Adrenal gland (tissue), 5 donors: ENCODE measurements around the gene C5orf47.

Experiments used
- CTCF ChIP-seq, 6 experiments: fragments of 450-650 bp in 4 of 6; fragments of 200-600 bp in 2 of 6; sonication (generic) in 1 of 6; IDR thresholded peaks; 1 replicate in 5 of 6; 2 replicates in 1 of 6; pipeline versions ENCODE4 v1.5.1 to v1.8.0; 2016 to 2021; ENCODE audit warnings: antibody characterized with exemption in 6 of 6, mild to moderate bottlenecking in 2 of 6, moderate library complexity in 1 of 6
- POLR2A ChIP-seq, 2 donors: fragments of 450-650 bp; IDR thresholded peaks; one replicate each; pipeline ENCODE4 v1.6.1; 2017; ENCODE audit warnings: antibody characterized with exemption in 2 of 2, mild to moderate bottlenecking in 2 of 2, moderate library complexity in 1 of 2
- donor health status: DM: no; HTN: no; CAD: no.

- TF ChIP-seq CTCF (IDR thresholded peaks at IDR 0.05) (no peak), POLR2A (IDR thresholded peaks at IDR 0.05) (no peak)
These were observed 27.6 kb upstream of the C5orf47 start for GRCh38 chr5:173961418-173961817.
